MCF 10A (cell line): ENCODE measurements around the gene TMPRSS13. TPM values are rescaled to one million over a fixed set of nuclear protein-coding genes. Genes with fewer than 3 reads are reported as not detected.

Source experiments
- BruUV-seq: library from RNA; stranded (reverse); fragments of 400-500 nt; replicated peaks from 2 replicates; lab custom pipeline; 2021; lab: Mats Ljungman, UMichigan
- CTCF ChIA-PET: fragments of 300-600 bp; sonication (Branson Sonifier 250); formaldehyde crosslinking; extraction: SDS; loops from one replicate; lab custom pipeline; 2021; ENCODE audit warnings: antibody characterized with exemption, inconsistent platforms; lab: Yijun Ruan, JAX
- POLR2A ChIA-PET: fragments of 300-600, 350-650 bp; sonication (Branson Sonifier 250); formaldehyde crosslinking; extraction: SDS; loops from one replicate; lab custom pipeline; 2020; ENCODE audit warnings: antibody characterized with exemption, inconsistent platforms; lab: Yijun Ruan, JAX
- DNase-seq: peaks from one replicate; pipeline ENCODE4 v3.0.0-alpha.2; 2018; ENCODE audit not compliant: unreplicated experiment
- H3K27ac Mint-ChIP-seq: one replicate; pipeline ENCODE4 v1.8.0; 2022; ENCODE audit warnings: mild to moderate bottlenecking, low read depth, mixed read lengths; ENCODE audit not compliant: unreplicated experiment
- H3K27me3 Mint-ChIP-seq: one replicate; pipeline ENCODE4 v1.8.0; 2022; ENCODE audit warnings: mixed read lengths; ENCODE audit not compliant: insufficient read depth, unreplicated experiment
- H3K36me3 Mint-ChIP-seq: one replicate; pipeline ENCODE4 v1.8.0; 2022; ENCODE audit warnings: mild to moderate bottlenecking, moderate library complexity, mixed read lengths; ENCODE audit not compliant: insufficient read depth, unreplicated experiment
- H3K4me1 Mint-ChIP-seq: one replicate; pipeline ENCODE4 v1.8.0; 2022; ENCODE audit warnings: mixed read lengths; ENCODE audit not compliant: insufficient read depth, unreplicated experiment
- H3K4me3 Mint-ChIP-seq: one replicate; pipeline ENCODE4 v1.8.0; 2022; ENCODE audit warnings: mild to moderate bottlenecking, moderate library complexity, mixed read lengths; ENCODE audit not compliant: unreplicated experiment
- H3K9me3 Mint-ChIP-seq: one replicate; pipeline ENCODE4 v1.8.0; 2022; ENCODE audit warnings: mixed read lengths; ENCODE audit not compliant: unreplicated experiment
- intact Hi-C: fragments of 100-400 bp; cut with micrococcal nuclease; formaldehyde crosslinking; loops from 2 replicates; pipeline ENCODE4 v1.14.1; 2022
- total RNA-seq: library from RNA; stranded (reverse); gene quantifications from 2 replicates; pipeline ENCODE4 v1.2.3, GENCODE V29; 2022
- TF ChIP-seq, protein P1 (sequence below): fragments of 200-600 bp; IDR thresholded peaks from one replicate; pipeline ENCODE4 v1.8.0; 2022; ENCODE audit warnings: antibody characterized with exemption, mild to moderate bottlenecking; ENCODE audit not compliant: unreplicated experiment

The TMPRSS13 gene
- total RNA-seq, 1 experiment from 2014 or later: not detected

DNA sequence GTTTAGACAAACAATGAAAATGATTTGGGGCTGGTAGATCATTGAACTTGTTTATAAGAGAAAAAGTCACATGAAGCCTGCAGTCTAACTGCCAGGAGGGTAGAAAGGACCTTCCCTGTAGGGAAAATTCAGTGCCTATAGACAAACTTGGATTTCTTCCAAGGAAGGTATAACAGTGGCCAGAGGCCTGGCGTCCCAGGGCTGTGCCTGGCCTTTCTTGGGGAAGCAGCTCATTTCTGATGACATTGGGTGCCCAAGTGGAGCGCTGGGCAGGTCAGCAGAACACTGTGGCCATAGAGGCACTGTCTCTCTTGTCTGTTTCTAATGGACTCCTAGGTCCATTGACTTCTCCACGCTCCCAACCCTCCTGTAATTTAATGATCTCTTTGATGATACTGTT lies 46.1 kb downstream of the TMPRSS13 start:
- Mint-ChIP-seq H3K36me3 (no peaks in the 10 kb centered on the region), H3K4me1 (no peaks in the 10 kb centered on the region), H3K27me3 (peaks cover 52% of the 10 kb centered on the region), H3K9me3 (no peaks in the 10 kb centered on the region), H3K4me3 (no peak overlapping the region), H3K27ac (no peak overlapping the region)
- ChIA-PET CTCF (interaction anchor here (1.0 kb wide), 1 partner anchor 457 kb away, joined by 3 read pairs; no protein-coding TSS in a partner anchor), POLR2A (no interaction called here)
- DNase-seq: no peak
- BruUV-seq: no TSS peak
- intact Hi-C loops: no loop called here
- TF ChIP-seq, protein P1, sequence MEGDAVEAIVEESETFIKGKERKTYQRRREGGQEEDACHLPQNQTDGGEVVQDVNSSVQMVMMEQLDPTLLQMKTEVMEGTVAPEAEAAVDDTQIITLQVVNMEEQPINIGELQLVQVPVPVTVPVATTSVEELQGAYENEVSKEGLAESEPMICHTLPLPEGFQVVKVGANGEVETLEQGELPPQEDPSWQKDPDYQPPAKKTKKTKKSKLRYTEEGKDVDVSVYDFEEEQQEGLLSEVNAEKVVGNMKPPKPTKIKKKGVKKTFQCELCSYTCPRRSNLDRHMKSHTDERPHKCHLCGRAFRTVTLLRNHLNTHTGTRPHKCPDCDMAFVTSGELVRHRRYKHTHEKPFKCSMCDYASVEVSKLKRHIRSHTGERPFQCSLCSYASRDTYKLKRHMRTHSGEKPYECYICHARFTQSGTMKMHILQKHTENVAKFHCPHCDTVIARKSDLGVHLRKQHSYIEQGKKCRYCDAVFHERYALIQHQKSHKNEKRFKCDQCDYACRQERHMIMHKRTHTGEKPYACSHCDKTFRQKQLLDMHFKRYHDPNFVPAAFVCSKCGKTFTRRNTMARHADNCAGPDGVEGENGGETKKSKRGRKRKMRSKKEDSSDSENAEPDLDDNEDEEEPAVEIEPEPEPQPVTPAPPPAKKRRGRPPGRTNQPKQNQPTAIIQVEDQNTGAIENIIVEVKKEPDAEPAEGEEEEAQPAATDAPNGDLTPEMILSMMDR: no peak

DNA sequence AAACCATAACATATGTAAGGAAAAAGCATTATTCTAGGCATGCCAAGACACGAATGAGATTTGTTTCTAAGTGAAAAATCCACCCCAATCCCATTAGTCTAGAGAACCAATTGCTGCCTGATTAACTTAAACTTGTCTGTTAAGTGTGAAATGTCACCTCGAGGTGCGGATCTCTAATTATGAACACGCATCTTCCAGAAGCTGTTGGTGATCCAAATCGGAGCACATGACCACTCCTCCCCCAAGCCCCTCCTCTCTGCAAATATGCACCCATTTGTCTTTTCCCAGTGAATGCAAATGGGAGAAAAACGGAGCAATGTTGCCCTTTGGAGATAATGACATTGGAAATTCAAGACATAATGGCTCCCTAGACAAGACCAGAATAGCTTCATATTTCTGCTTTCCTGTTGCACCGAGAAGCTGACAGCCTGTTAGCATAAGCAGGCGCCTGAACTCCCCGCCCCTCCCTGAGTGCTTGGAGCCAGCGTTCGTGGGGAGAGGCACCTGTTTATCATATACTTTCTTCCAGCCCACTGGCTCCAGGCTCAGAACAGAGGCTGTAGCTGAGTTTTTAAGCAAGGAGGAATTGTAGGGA lies 46.8 kb downstream of the TMPRSS13 start:
- TF ChIP-seq, protein P1: no peak
- BruUV-seq: no TSS peak
- Mint-ChIP-seq H3K4me1 (no peaks in the 10 kb centered on the region), H3K27ac (no peak overlapping the region), H3K9me3 (no peaks in the 10 kb centered on the region), H3K36me3 (no peaks in the 10 kb centered on the region), H3K27me3 (peaks cover 54% of the 10 kb centered on the region), H3K4me3 (no peak overlapping the region)
- no peak for DNase-seq
- intact Hi-C loops: no loop called here
- ChIA-PET POLR2A (no interaction called here), CTCF (interaction anchor here (0.6 to 1.0 kb wide), 3 partner anchors 64 to 456 kb away, joined by 3 read pairs; no protein-coding TSS in a partner anchor)

GRCh38 chr11:117881217-117881616 lies 48.0 kb downstream of the TMPRSS13 start:
- H3K27ac Mint-ChIP-seq: no peak overlapping the region
- H3K4me3 Mint-ChIP-seq: no peak overlapping the region
- ChIA-PET POLR2A (no interaction called here), CTCF (interaction anchor here (0.5 to 0.6 kb wide), 2 partner anchors 74 to 656 kb away, joined by 3 to 4 read pairs; no protein-coding TSS in a partner anchor)
- H3K36me3 Mint-ChIP-seq: no peaks in the 10 kb centered on the region
- peaks cover 66% of the 10 kb centered on the region for H3K27me3 Mint-ChIP-seq
- no TSS peak for BruUV-seq
- no peaks in the 10 kb centered on the region for H3K4me1 Mint-ChIP-seq
- no peak for DNase-seq
- no peaks in the 10 kb centered on the region for H3K9me3 Mint-ChIP-seq
- intact Hi-C loops: no loop called here
- TF ChIP-seq, protein P1: no peak

DNA sequence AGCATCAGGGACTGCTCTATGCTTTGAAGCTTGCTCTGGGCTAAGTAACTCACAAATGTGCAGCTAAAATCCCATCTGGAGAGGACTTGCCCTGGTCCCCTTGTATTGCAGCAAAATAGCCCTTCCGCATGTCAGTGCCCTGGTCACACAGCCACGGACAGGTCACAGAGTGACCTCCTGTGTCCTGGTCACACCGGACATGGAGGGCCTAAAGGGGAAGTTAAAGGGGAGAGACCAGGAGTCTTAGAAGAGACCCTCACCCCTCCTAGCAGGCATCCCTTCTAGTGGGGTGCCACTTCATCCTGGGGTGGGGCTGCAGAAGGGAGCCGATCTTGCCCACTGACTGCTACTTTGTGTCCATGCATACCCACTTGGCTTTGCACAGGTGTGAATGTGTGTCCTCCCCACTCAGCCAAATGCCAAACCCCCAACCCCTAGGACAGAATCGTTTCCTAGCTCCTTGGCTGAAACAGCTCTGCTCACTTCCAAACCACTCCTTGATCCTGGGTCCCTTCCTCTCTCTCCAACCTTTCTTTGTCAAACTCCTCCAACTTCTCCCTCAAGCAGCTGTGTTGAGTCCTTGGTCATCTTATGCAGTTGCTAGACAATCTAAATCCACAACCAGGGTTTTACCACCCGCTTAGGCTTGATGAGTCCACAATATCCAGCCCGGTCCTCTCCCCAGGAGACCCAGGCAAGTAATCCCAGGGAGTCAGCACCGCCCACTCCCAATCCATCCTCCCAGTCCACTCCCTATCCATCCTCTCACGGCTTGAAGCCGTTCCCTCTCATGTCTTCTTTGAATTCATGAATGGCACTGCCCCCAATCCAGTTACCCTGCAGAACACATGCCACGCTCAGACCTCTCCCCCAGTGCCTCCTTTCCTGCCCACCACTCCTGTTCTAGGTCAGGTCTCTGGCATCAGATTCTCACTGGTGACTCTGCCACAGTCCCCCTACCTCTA lies 49.4 kb downstream of the TMPRSS13 start:
- Mint-ChIP-seq H3K9me3 (no peaks in the 10 kb centered on the region), H3K27ac (no peak overlapping the region), H3K4me3 (no peak overlapping the region), H3K27me3 (peaks cover 80% of the 10 kb centered on the region), H3K36me3 (no peaks in the 10 kb centered on the region), H3K4me1 (no peaks in the 10 kb centered on the region)
- no peak for DNase-seq
- POLR2A ChIA-PET: interaction anchor here (0.6 to 0.7 kb wide), 2 partner anchors 13 to 855 kb away, joined by 3 to 5 read pairs; no protein-coding TSS in a partner anchor
- BruUV-seq: no TSS peak
- TF ChIP-seq, protein P1: no peak
- intact Hi-C loops: no loop called here
- CTCF ChIA-PET: interaction anchor here (2.0 kb wide), 1 partner anchor 36 kb away, joined by 4 read pairs; no protein-coding TSS in a partner anchor
